IgD-negative memory B cell (primary cell): ENCODE measurements around the gene ADAM23. TPM values are rescaled to one million over a fixed set of nuclear protein-coding genes. Genes with fewer than 3 reads are reported as not detected.

ENCODE experiments used
- H3K27ac Mint-ChIP-seq, 3 donors: one replicate each; pipeline ENCODE4 v1.8.0; 2020 to 2022; ENCODE audit warnings: mild to moderate bottlenecking in 3 of 3, mixed read lengths in 3 of 3, moderate library complexity in 1 of 3
- H3K27me3 Mint-ChIP-seq: one replicate; pipeline ENCODE4 v1.8.0; 2021; ENCODE audit warnings: mixed read lengths
- H3K36me3 Mint-ChIP-seq: one replicate; pipeline ENCODE4 v1.8.0; 2020; ENCODE audit warnings: mild to moderate bottlenecking, mixed read lengths
- H3K4me1 Mint-ChIP-seq, 3 donors: one replicate each; pipeline ENCODE4 v1.8.0; 2020 to 2022; ENCODE audit warnings: mixed read lengths in 3 of 3, mild to moderate bottlenecking in 1 of 3
- H3K4me3 Mint-ChIP-seq, 4 donors: one replicate each; pipeline ENCODE4 v1.8.0; 2020 to 2022; ENCODE audit warnings: mild to moderate bottlenecking in 4 of 4, mixed read lengths in 4 of 4, moderate library complexity in 3 of 4
- H3K9me3 Mint-ChIP-seq, 3 donors: one replicate each; pipeline ENCODE4 v1.8.0; 2020 to 2021; ENCODE audit warnings: mixed read lengths in 3 of 3, mild to moderate bottlenecking in 1 of 3
- polyA plus RNA-seq: library from polyadenylated mRNA; unstranded; fragments of 300-500 nt; fragmentation: Illumina TruSeq; gene quantifications from one replicate; pipeline ENCODE4 v1.2.3, GENCODE V29; 2021

The ADAM23 gene
- polyA plus RNA-seq, 1 donor from 2014 or later = not detected

DNA sequence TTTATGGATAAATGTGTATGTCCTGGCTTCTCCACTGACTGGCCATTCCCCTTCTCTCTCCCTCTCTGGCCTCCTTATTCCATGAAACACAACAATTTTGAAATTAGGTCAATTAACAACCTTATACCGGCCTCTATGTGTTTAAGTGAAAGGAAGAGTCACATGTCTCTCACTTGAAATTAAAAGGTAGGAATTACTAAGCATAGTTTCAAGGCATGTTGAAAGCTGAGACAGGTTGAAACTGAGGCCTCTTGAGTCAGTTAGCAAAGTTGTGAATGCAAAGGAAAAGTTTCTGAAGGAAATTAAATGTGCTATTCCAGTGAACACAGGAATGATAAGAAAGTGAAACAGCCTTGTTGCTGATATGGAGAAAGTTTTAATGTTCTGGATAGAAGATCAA is 69.7 kb downstream of the ADAM23 start:
- Mint-ChIP-seq H3K4me1 (no peaks in the 10 kb centered on the region), H3K9me3 (no peaks in the 10 kb centered on the region), H3K4me3 (no peak overlapping the region), H3K36me3 (no peaks in the 10 kb centered on the region), H3K27ac (no peak overlapping the region), H3K27me3 (peaks cover 11% of the 10 kb centered on the region)

- no peak overlapping the region for H3K27ac Mint-ChIP-seq
- H3K27me3 Mint-ChIP-seq = peaks cover 13% of the 10 kb centered on the region
- no peaks in the 10 kb centered on the region for H3K36me3 Mint-ChIP-seq
- H3K9me3 Mint-ChIP-seq = no peaks in the 10 kb centered on the region
- H3K4me1 Mint-ChIP-seq = no peaks in the 10 kb centered on the region
- H3K4me3 Mint-ChIP-seq = no peak overlapping the region
Measured at GRCh38 chr2:206515580-206515979, 72.2 kb downstream of the ADAM23 start.

DNA sequence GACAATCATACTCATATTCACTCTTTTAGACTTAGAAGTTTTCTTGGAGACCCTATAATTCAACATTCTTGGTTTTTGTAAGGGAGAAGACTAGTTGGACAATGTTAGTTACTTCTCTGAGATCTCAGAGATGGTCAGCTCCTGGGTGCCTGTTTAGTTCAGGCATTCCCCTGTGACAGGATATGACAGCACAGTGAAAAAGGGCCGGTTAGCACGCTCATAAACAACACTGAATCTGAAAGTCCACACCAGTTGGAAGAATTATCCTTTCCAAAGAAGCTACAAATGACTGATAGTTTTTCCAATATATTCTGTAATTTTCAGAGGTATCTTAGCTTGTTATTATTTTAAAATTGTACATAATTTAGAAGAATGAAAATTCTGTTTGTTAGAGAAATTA is 75.7 kb downstream of the ADAM23 start:
- H3K4me1 Mint-ChIP-seq = no peaks in the 10 kb centered on the region
- peaks cover 12% of the 10 kb centered on the region for H3K27me3 Mint-ChIP-seq
- no peaks in the 10 kb centered on the region for H3K36me3 Mint-ChIP-seq
- no peak overlapping the region for H3K27ac Mint-ChIP-seq
- H3K9me3 Mint-ChIP-seq = no peaks in the 10 kb centered on the region
- no peak overlapping the region for H3K4me3 Mint-ChIP-seq

- Mint-ChIP-seq H3K4me3 (no peak overlapping the region), H3K36me3 (no peaks in the 10 kb centered on the region), H3K9me3 (peaks cover 0 to 4% (median 0%) of the 10 kb centered on the region in 3 donors), H3K4me1 (no peaks in the 10 kb centered on the region), H3K27me3 (peaks cover 7% of the 10 kb centered on the region), H3K27ac (no peak overlapping the region)
Measured at GRCh38 chr2:206520450-206520849, 77.1 kb downstream of the ADAM23 start.

GRCh38 chr2:206521115-206521514 is 77.8 kb downstream of the ADAM23 start:
- peaks cover 6% of the 10 kb centered on the region for H3K27me3 Mint-ChIP-seq
- peaks cover 0 to 4% (median 0%) of the 10 kb centered on the region in 3 donors for H3K9me3 Mint-ChIP-seq
- no peak overlapping the region for H3K27ac Mint-ChIP-seq
- no peaks in the 10 kb centered on the region for H3K4me1 Mint-ChIP-seq
- no peaks in the 10 kb centered on the region for H3K36me3 Mint-ChIP-seq
- no peak overlapping the region for H3K4me3 Mint-ChIP-seq

- no peaks in the 10 kb centered on the region for H3K4me1 Mint-ChIP-seq
- peaks cover 6% of the 10 kb centered on the region for H3K27me3 Mint-ChIP-seq
- H3K36me3 Mint-ChIP-seq = no peaks in the 10 kb centered on the region
- no peak overlapping the region for H3K4me3 Mint-ChIP-seq
- H3K9me3 Mint-ChIP-seq = peaks cover 0 to 4% (median 0%) of the 10 kb centered on the region in 3 donors
- H3K27ac Mint-ChIP-seq = no peak overlapping the region
Measured at GRCh38 chr2:206521612-206522011, 78.3 kb downstream of the ADAM23 start.

GRCh38 chr2:206526416-206526815 is 83.1 kb downstream of the ADAM23 start:
- H3K4me1 Mint-ChIP-seq = no peaks in the 10 kb centered on the region
- H3K9me3 Mint-ChIP-seq = peaks cover 0 to 4% (median 0%) of the 10 kb centered on the region in 3 donors
- H3K36me3 Mint-ChIP-seq = no peaks in the 10 kb centered on the region
- H3K4me3 Mint-ChIP-seq = no peak overlapping the region
- no peak overlapping the region for H3K27ac Mint-ChIP-seq
- H3K27me3 Mint-ChIP-seq = peaks cover 2% of the 10 kb centered on the region

DNA sequence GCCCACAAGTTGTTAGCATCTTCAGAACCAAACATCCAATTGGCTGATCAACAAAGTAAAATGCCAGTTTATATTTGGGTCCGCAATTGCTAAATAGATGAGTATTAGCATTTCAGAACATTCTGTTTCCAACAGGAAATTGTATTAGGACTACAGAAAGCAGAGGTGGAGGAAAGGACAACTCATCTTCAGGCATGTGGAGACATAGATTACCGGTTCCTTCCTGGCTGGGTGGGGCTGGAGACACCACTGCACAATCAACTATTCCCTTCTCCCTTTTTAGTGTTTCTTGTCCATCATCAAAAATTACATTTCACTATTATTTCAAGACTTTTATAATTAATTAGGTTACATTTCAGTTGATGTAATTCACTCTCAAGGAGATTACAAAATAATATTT is 83.8 kb downstream of the ADAM23 start:
- no peaks in the 10 kb centered on the region for H3K36me3 Mint-ChIP-seq
- H3K9me3 Mint-ChIP-seq = peaks cover 0 to 4% (median 0%) of the 10 kb centered on the region in 3 donors
- no peak overlapping the region for H3K4me3 Mint-ChIP-seq
- peaks cover 2% of the 10 kb centered on the region for H3K27me3 Mint-ChIP-seq
- no peak overlapping the region for H3K27ac Mint-ChIP-seq
- no peaks in the 10 kb centered on the region for H3K4me1 Mint-ChIP-seq

DNA sequence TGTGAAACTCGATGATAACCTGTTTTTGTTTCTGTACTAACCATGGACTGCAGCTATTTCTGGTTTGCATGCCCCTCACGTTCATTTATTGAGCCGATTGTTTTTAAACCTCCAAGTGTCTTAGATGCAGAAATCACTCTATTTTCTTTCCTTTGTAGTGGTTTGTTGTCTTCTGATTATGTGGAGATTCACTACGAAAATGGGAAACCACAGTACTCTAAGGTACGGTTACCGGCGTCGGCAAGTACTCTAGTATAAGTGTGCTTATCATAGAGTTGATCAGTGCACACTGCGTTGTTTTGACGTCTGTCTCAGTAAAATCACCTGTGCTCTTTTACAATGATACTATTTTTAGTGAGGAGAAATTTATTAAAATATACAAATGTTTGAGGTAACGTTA is 87.4 kb downstream of the ADAM23 start:
- Mint-ChIP-seq H3K27me3 (peaks cover 3% of the 10 kb centered on the region), H3K4me1 (peaks cover 0 to 2% (median 0%) of the 10 kb centered on the region in 3 donors), H3K9me3 (no peaks in the 10 kb centered on the region), H3K36me3 (no peaks in the 10 kb centered on the region), H3K4me3 (peak overlapping the region in 1 of 4 donors; percentile 28), H3K27ac (no peak overlapping the region)

DNA sequence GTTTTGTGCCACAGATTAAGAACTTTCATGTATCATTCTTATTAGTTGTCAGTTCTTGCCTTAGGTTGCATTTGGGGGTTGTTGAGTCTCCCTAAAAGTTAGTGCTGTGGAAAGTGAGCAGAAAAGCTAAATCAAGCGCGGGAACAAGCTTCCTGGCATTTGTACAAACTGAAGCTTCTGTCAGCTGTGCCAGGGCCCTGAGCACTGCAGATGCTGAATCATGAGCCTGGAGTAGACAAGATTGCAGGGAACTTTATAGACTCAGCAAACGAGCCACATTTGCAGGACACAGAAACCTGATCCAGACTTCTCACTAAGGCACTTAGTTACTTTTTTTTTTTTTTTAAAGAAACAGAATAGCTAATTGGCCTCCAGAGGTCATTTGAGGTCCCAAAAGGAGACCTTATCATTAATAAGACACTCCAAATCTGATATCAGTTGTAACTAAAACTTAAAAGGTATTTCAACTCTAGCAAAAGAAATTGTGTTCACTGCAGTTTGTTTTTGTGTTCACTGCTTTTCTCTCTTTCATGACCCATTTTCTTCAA is 88.7 kb downstream of the ADAM23 start:
- Mint-ChIP-seq H3K36me3 (no peaks in the 10 kb centered on the region), H3K27me3 (peaks cover 4% of the 10 kb centered on the region), H3K9me3 (no peaks in the 10 kb centered on the region), H3K4me1 (peaks cover 0 to 2% (median 0%) of the 10 kb centered on the region in 3 donors), H3K27ac (peak overlapping the region in 1 of 3 donors; percentile 9), H3K4me3 (no peak overlapping the region)

- no peaks in the 10 kb centered on the region for H3K36me3 Mint-ChIP-seq
- no peak overlapping the region for H3K4me3 Mint-ChIP-seq
- H3K9me3 Mint-ChIP-seq = no peaks in the 10 kb centered on the region
- peaks cover 4% of the 10 kb centered on the region for H3K27me3 Mint-ChIP-seq
- no peak overlapping the region for H3K27ac Mint-ChIP-seq
- H3K4me1 Mint-ChIP-seq = peaks cover 0 to 2% (median 0%) of the 10 kb centered on the region in 3 donors
Measured at GRCh38 chr2:206533977-206534376, 90.6 kb downstream of the ADAM23 start.

DNA sequence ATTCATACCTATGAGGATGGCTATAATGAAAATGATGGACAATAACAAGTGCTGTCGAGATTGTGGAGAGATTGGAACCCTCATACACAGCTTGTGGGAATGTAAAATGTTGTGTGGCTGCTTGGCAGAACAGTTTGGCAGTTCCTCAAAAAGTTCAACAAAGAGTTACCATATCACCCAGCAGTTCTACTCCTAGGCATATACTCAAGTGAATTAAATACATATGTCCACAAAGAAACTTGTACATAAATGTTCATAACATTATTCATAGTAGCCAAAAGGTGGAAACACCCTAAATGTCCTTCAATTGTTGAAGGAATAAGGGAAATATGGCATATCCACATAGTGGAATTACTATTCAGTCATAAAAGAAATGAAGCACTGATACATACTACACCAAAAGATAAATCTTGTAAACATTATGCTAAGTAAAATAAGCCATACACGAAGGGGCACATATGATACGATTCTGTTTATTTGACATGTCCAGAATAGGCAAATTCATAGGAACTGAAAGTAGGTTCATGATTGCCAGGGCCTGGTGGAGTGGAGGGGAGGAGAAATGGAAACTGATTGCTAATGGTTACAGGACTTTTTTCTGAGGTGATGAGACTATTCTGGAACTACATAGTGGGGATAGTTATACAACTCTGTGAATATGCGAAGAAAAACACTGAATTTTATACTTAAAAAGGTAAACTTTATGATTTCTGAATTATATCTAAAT is 92.1 kb downstream of the ADAM23 start:
- Mint-ChIP-seq H3K4me3 (no peak overlapping the region), H3K36me3 (no peaks in the 10 kb centered on the region), H3K27me3 (peaks cover 4% of the 10 kb centered on the region), H3K9me3 (no peaks in the 10 kb centered on the region), H3K27ac (no peak overlapping the region), H3K4me1 (peaks cover 0 to 2% (median 0%) of the 10 kb centered on the region in 3 donors)

DNA sequence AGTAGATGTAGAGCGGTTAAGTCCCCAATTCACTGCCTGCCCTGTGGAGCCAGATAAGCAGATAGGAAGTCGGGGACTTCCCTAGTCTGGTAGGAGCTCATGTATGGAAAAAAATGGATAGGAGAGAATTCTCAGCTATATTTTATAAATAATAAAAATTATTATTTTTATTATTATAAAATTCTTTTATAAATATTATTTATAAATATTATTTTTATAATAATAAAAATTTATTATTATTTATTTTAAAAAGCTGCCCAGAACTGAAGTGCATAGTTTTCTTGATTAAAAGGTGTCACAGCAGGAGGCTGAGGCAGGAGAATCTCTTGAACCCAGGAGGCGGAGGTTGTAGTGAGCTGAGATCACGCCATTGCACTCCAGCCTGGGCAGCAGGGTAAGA is 97.4 kb downstream of the ADAM23 start:
- Mint-ChIP-seq H3K4me1 (no peaks in the 10 kb centered on the region), H3K27ac (no peak overlapping the region), H3K36me3 (no peaks in the 10 kb centered on the region), H3K4me3 (no peak overlapping the region), H3K27me3 (peaks cover 2% of the 10 kb centered on the region), H3K9me3 (no peaks in the 10 kb centered on the region)

GRCh38 chr2:206543073-206543472 is 99.7 kb downstream of the ADAM23 start:
- no peak overlapping the region for H3K4me3 Mint-ChIP-seq

GRCh38 chr2:206548383-206548782 is 105.1 kb downstream of the ADAM23 start:
- Mint-ChIP-seq H3K36me3 (peaks cover 1% of the 10 kb centered on the region), H3K27ac (no peak overlapping the region), H3K4me3 (no peak overlapping the region), H3K9me3 (no peaks in the 10 kb centered on the region), H3K4me1 (no peaks in the 10 kb centered on the region), H3K27me3 (no peaks in the 10 kb centered on the region)

More at GRCh38 chr2:206543073-206543472, 99.7 kb downstream of the ADAM23 start:
- Mint-ChIP-seq H3K27me3 (no peaks in the 10 kb centered on the region), H3K4me1 (no peaks in the 10 kb centered on the region), H3K9me3 (no peaks in the 10 kb centered on the region), H3K27ac (no peak overlapping the region), H3K36me3 (no peaks in the 10 kb centered on the region)

DNA sequence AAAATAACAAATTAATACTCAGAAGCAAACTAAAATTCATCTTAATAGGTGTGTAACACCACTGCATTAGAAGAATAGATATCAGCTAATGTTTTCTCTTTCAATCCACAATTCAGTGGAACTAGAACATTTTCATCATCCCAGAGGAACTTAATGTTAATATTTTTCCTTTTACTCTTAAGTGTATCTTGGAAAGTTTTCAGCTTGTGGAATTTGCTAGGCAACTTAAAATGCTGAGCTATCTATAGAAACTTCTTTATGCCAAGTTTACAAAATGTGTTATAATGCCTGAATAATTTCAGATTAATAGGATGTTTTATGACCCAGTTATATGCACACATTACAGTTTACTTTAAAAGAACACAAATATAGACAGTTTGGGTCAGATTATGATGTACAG is 112.4 kb downstream of the ADAM23 start:
- no peaks in the 10 kb centered on the region for H3K4me1 Mint-ChIP-seq
- no peak overlapping the region for H3K4me3 Mint-ChIP-seq
- H3K36me3 Mint-ChIP-seq = peaks cover 1% of the 10 kb centered on the region
- H3K27me3 Mint-ChIP-seq = peaks cover 3% of the 10 kb centered on the region
- H3K9me3 Mint-ChIP-seq = no peaks in the 10 kb centered on the region
- no peak overlapping the region for H3K27ac Mint-ChIP-seq
